Measurements from ENCODE around the gene CDC7.

CDC7 gene

GRCh38 chr1:91559838-91560565 is 59.4 kb downstream of the CDC7 start:
- Histone ChIP-seq H3K27ac (no peak overlapping the region), H3K9me3 (no peaks in the 10 kb centered on the region)

GRCh38 chr1:91564888-91565701 is 64.4 kb downstream of the CDC7 start:
- no peaks in the 10 kb centered on the region for H3K27me3 ChIP-seq
- no peaks in the 10 kb centered on the region for H3K9me3 ChIP-seq
- no peak overlapping the region for H3K4me3 ChIP-seq (ENCODE audit: low read depth in 1 of 2, low read length in 1 of 2)
- H3K36me3 ChIP-seq, result no peaks in the 10 kb centered on the region
- no peak for TF ChIP-seq CTCF (IDR thresholded peaks at IDR 0.05)
- no peak overlapping the region for H3K27ac ChIP-seq
- peaks cover 12 to 13% of the 10 kb centered on the region in 2 experiments for H3K4me1 ChIP-seq (ENCODE audit: control insufficient read depth in 1 of 2, insufficient read depth in 1 of 2, low read depth in 1 of 2, low read length in 1 of 2)

More at GRCh38 chr1:91559838-91560565, 59.4 kb downstream of the CDC7 start:
- TF ChIP-seq CTCF (IDR thresholded peaks at IDR 0.05), result no peak
- Histone ChIP-seq H3K27me3 (no peaks in the 10 kb centered on the region), H3K4me1 (ENCODE audit: control insufficient read depth in 1 of 2, insufficient read depth in 1 of 2, low read depth in 1 of 2, low read length in 1 of 2) (peaks cover 17% of the 10 kb centered on the region in 2 experiments), H3K4me3 (ENCODE audit: low read depth in 1 of 2, low read length in 1 of 2) (no peak overlapping the region), H3K36me3 (no peaks in the 10 kb centered on the region)

GRCh38 chr1:91567583-91567982 is 66.9 kb downstream of the CDC7 start:
- no peak for TF ChIP-seq CTCF (IDR thresholded peaks at IDR 0.05)
- Histone ChIP-seq H3K4me3 (ENCODE audit: low read depth in 1 of 2, low read length in 1 of 2) (no peak overlapping the region), H3K27ac (no peak overlapping the region), H3K4me1 (ENCODE audit: control insufficient read depth in 1 of 2, insufficient read depth in 1 of 2, low read depth in 1 of 2, low read length in 1 of 2) (peaks cover 12 to 18% of the 10 kb centered on the region in 2 experiments), H3K27me3 (no peaks in the 10 kb centered on the region), H3K9me3 (no peaks in the 10 kb centered on the region), H3K36me3 (no peaks in the 10 kb centered on the region)

- H3K4me1 ChIP-seq (ENCODE audit: control insufficient read depth in 1 of 2, insufficient read depth in 1 of 2, low read depth in 1 of 2, low read length in 1 of 2), result peaks cover 12 to 18% of the 10 kb centered on the region in 2 experiments
- no peaks in the 10 kb centered on the region for H3K9me3 ChIP-seq
- H3K27ac ChIP-seq, result no peak overlapping the region
- H3K27me3 ChIP-seq, result no peaks in the 10 kb centered on the region
- H3K36me3 ChIP-seq, result no peaks in the 10 kb centered on the region
- H3K4me3 ChIP-seq (ENCODE audit: low read depth in 1 of 2, low read length in 1 of 2), result no peak overlapping the region
- no peak for TF ChIP-seq CTCF (IDR thresholded peaks at IDR 0.05)
Measured at GRCh38 chr1:91568261-91568660, 67.6 kb downstream of the CDC7 start.

GRCh38 chr1:91569411-91570119 is 68.9 kb downstream of the CDC7 start:
- Histone ChIP-seq H3K4me1 (ENCODE audit: control insufficient read depth in 1 of 2, insufficient read depth in 1 of 2, low read depth in 1 of 2, low read length in 1 of 2) (peaks cover 12 to 18% of the 10 kb centered on the region in 2 experiments), H3K4me3 (ENCODE audit: low read depth in 1 of 2, low read length in 1 of 2) (no peak overlapping the region), H3K27me3 (no peaks in the 10 kb centered on the region), H3K27ac (peak overlapping the region; percentile 69), H3K36me3 (no peaks in the 10 kb centered on the region), H3K9me3 (no peaks in the 10 kb centered on the region)
- no peak for TF ChIP-seq CTCF (IDR thresholded peaks at IDR 0.05)

Data from neutrophil (primary cell).